ENCODE measurements around the gene BANP. TPM values are rescaled to one million over a fixed set of nuclear protein-coding genes. Genes with fewer than 3 reads are reported as not detected.
"Not testable (repeated sequence)": the region's sequence is repeated elsewhere in the genome, so short reads cannot be mapped to it uniquely, and the experiment has no call there.

BANP gene
- total RNA-seq, 1 donor from 2014 or later = 53.9 TPM

- no peak overlapping the region for H3K27ac Mint-ChIP-seq
- no peaks in the 10 kb centered on the region for H3K27me3 Mint-ChIP-seq
- H3K36me3 Mint-ChIP-seq (ENCODE audit: insufficient read depth) = peaks cover 18% of the 10 kb centered on the region
- H3K9me3 Mint-ChIP-seq (ENCODE audit: low read depth) = no peaks in the 10 kb centered on the region
- no peak for DNase-seq (ENCODE audit: low spot score, unreplicated experiment)
- TF ChIP-seq, protein P1, sequence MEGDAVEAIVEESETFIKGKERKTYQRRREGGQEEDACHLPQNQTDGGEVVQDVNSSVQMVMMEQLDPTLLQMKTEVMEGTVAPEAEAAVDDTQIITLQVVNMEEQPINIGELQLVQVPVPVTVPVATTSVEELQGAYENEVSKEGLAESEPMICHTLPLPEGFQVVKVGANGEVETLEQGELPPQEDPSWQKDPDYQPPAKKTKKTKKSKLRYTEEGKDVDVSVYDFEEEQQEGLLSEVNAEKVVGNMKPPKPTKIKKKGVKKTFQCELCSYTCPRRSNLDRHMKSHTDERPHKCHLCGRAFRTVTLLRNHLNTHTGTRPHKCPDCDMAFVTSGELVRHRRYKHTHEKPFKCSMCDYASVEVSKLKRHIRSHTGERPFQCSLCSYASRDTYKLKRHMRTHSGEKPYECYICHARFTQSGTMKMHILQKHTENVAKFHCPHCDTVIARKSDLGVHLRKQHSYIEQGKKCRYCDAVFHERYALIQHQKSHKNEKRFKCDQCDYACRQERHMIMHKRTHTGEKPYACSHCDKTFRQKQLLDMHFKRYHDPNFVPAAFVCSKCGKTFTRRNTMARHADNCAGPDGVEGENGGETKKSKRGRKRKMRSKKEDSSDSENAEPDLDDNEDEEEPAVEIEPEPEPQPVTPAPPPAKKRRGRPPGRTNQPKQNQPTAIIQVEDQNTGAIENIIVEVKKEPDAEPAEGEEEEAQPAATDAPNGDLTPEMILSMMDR (IDR thresholded peaks at IDR 0.05; ENCODE audit: unreplicated experiment) = no peak
- H3K4me3 Mint-ChIP-seq (ENCODE audit: low read depth) = no peak overlapping the region
- no peaks in the 10 kb centered on the region for H3K4me1 Mint-ChIP-seq (ENCODE audit: low read depth)
Observed at GRCh38 chr16:88074041-88074440, 122.8 kb downstream of the BANP start.

- Mint-ChIP-seq H3K36me3 (ENCODE audit: insufficient read depth) (peaks cover 25% of the 10 kb centered on the region), H3K27ac (no peak overlapping the region), H3K9me3 (ENCODE audit: low read depth) (peaks cover 3% of the 10 kb centered on the region), H3K27me3 (no peaks in the 10 kb centered on the region), H3K4me1 (ENCODE audit: low read depth) (no peaks in the 10 kb centered on the region), H3K4me3 (ENCODE audit: low read depth) (no peak overlapping the region)
- TF ChIP-seq, protein P1 (IDR thresholded peaks at IDR 0.05; ENCODE audit: unreplicated experiment) = no peak
- DNase-seq (ENCODE audit: low spot score, unreplicated experiment) = no peak
Observed at GRCh38 chr16:88076211-88076931, 125.1 kb downstream of the BANP start.

GRCh38 chr16:88076932-88077320, 125.7 kb downstream of the BANP start:
- H3K9me3 Mint-ChIP-seq (ENCODE audit: low read depth); H3K27ac Mint-ChIP-seq; H3K27me3 Mint-ChIP-seq; H3K4me3 Mint-ChIP-seq (ENCODE audit: low read depth); DNase-seq (ENCODE audit: low spot score, unreplicated experiment); H3K4me1 Mint-ChIP-seq (ENCODE audit: low read depth): not testable (repeated sequence)
- peaks cover 25% of the 10 kb centered on the region for H3K36me3 Mint-ChIP-seq (ENCODE audit: insufficient read depth)

- H3K4me3 Mint-ChIP-seq (ENCODE audit: low read depth) = no peak overlapping the region
- peaks cover 27% of the 10 kb centered on the region for H3K36me3 Mint-ChIP-seq (ENCODE audit: insufficient read depth)
- H3K9me3 Mint-ChIP-seq (ENCODE audit: low read depth) = peaks cover 3% of the 10 kb centered on the region
- no peaks in the 10 kb centered on the region for H3K4me1 Mint-ChIP-seq (ENCODE audit: low read depth)
- TF ChIP-seq, protein P1 (IDR thresholded peaks at IDR 0.05; ENCODE audit: unreplicated experiment) = no peak
- H3K27me3 Mint-ChIP-seq = no peaks in the 10 kb centered on the region
- no peak overlapping the region for H3K27ac Mint-ChIP-seq
- no peak for DNase-seq (ENCODE audit: low spot score, unreplicated experiment)
Observed at GRCh38 chr16:88077328-88078108, 126.3 kb downstream of the BANP start.

- TF ChIP-seq, protein P1 (IDR thresholded peaks at IDR 0.05; ENCODE audit: unreplicated experiment) = no peak
- Mint-ChIP-seq H3K27ac (no peak overlapping the region), H3K4me3 (ENCODE audit: low read depth) (no peak overlapping the region)
Observed at GRCh38 chr16:88078111-88078775, 127.0 kb downstream of the BANP start.

More at GRCh38 chr16:88078111-88078775, 127.0 kb downstream of the BANP start:
- H3K36me3 Mint-ChIP-seq (ENCODE audit: insufficient read depth) = peaks cover 29% of the 10 kb centered on the region
- peaks cover 3% of the 10 kb centered on the region for H3K9me3 Mint-ChIP-seq (ENCODE audit: low read depth)
- no peaks in the 10 kb centered on the region for H3K4me1 Mint-ChIP-seq (ENCODE audit: low read depth)
- DNase-seq (ENCODE audit: low spot score, unreplicated experiment) = no peak
- no peaks in the 10 kb centered on the region for H3K27me3 Mint-ChIP-seq

Data from progenitor cell of endocrine pancreas (in vitro differentiated cells).